Urinary bladder (tissue), 4 donors: ENCODE results near the gene TAOK1. TPM values are rescaled to one million over a fixed set of nuclear protein-coding genes. Genes with fewer than 3 reads are reported as not detected.

Experiments used
- DNase-seq: peaks from one replicate; pipeline ENCODE4 v3.0.0-alpha.2; 2015; ENCODE audit errors: extremely low spot score
- H3K27ac ChIP-seq: one replicate; pipeline ENCODE4 v1.5.1; 2013; ENCODE audit warnings: low read depth, mild to moderate bottlenecking, moderate library complexity
- H3K36me3 ChIP-seq: one replicate; pipeline ENCODE4 v1.6.1; 2013; ENCODE audit warnings: mild to moderate bottlenecking, moderate library complexity; ENCODE audit not compliant: insufficient read depth
- H3K4me1 ChIP-seq: one replicate; pipeline ENCODE4 v1.6.1; 2013; ENCODE audit warnings: mild to moderate bottlenecking, moderate library complexity; ENCODE audit not compliant: insufficient read depth
- H3K4me3 ChIP-seq: one replicate; pipeline ENCODE4 v1.5.1; 2013; ENCODE audit warnings: low read depth, low read length
- WGBS: extraction: QIAGEN DNeasy Blood & Tissue Kit; methylation state at CpG from one replicate; pipeline ENCODE4 v1.1.7; 2013; 5-methylcytosine and 5-hydroxymethylcytosine counted together
- polyA plus RNA-seq: library from polyadenylated mRNA; stranded (reverse); fragments of 200-250 nt; gene quantifications from one replicate; pipeline ENCODE4 v1.2.3, GENCODE V29; 2013
- total RNA-seq: library from RNA; depleted of rRNA; stranded (reverse); fragments of >200 nt; gene quantifications from one replicate; pipeline ENCODE4 v1.2.3, GENCODE V29; 2014
- donor health status: healthy with polysubstance abuse.
- donor health status: healthy.

Gene TAOK1
- total and polyA plus RNA-seq, 2 donors = 16.8 to 96.9 TPM

DNA sequence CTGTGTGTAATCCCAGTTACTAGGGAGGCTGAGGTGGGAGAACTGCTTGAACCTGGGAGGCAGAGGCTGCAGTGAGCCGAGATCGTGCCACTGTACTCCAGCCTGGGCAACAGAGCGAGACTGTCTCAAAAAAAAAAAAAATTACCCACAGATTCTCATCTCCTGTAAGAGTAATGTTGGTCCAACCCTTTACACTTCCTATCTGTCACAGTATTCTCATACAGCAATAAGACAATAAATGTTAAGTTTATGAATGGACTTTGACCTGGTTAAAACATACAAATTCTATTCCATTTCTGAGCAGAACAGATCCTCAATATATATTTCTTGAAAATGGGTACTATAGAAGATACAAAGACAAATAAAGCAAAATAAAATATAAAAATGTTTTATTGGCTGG is 30.4 kb upstream of the TAOK1 start:
- 92% methylated on average over 3 of the region's 3 CpGs for WGBS
- no peak for DNase-seq

DNA sequence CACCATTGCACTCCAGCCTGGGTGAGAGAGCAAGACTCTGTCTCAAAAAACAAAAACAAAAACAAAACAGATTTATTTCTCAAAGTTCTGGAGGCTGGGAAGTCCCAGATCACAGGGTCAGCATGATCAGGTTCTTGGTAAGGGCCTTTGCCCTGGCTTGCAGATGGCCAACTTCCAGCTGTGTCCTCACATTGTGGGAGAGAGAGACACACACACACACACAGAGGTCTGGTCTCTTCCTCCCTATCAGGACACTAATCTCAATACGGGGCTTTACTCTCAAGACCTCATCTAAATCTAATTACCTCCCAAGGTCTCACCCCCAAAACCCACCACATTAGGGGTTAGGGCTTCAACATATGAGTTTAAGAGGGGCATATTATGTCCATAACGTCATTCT is 26.4 kb upstream of the TAOK1 start:
- Histone ChIP-seq H3K4me3 (no peak overlapping the region), H3K4me1 (no peaks in the 10 kb centered on the region), H3K27ac (no peak overlapping the region), H3K36me3 (no peaks in the 10 kb centered on the region)
- WGBS = 81% methylated on average over 2 of the region's 2 CpGs
- no peak for DNase-seq

More for the DNA sequence above, 30.4 kb upstream of the TAOK1 start:
- no peak overlapping the region for H3K27ac ChIP-seq
- H3K4me1 ChIP-seq = no peaks in the 10 kb centered on the region
- no peaks in the 10 kb centered on the region for H3K36me3 ChIP-seq
- H3K4me3 ChIP-seq = no peak overlapping the region

DNA sequence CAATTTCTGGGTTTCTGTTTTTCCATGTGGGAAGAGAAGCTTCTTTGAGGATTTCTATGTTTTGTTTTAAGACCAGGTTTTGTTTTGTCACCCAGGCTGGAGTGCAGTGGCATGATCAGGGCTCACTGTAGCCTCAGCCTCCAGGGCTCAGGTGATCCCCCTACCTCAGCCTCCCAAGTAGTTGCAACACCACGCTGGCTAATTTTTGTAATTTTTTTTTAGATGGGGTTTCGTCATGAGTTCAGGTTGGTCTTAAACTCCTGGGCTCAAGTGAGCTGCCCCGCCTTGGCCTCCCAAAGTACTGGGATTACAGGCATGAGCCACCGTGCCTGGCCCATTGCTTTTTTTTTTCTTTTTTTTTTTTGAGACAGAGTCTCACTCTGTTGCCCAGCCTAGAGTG is 25.5 kb upstream of the TAOK1 start:
- Histone ChIP-seq H3K27ac (no peak overlapping the region), H3K4me1 (no peaks in the 10 kb centered on the region), H3K36me3 (no peaks in the 10 kb centered on the region), H3K4me3 (no peak overlapping the region)
- DNase-seq = no peak
- WGBS = 90% methylated on average over 4 of the region's 4 CpGs

DNA sequence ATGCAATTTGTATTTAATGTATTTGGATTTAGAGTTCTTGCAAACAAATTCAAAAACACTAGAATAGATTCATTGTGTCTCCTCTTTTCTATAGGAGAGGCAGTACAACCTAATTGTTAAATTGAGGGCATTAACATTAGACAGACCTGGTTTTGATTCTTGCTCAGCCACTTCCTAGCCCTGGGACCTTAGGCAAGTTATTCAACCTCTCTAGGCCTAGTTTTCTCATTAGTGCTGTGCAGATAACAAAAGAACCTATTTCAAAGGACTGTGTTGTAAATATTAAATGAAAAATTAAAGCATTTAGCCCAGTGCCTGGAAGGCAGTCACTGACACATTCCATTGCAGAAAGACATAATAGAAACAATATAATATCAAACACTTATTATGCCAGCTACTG is 22.0 kb upstream of the TAOK1 start:
- Histone ChIP-seq H3K36me3 (no peaks in the 10 kb centered on the region), H3K4me1 (no peaks in the 10 kb centered on the region), H3K4me3 (no peak overlapping the region), H3K27ac (no peak overlapping the region)
- no peak for DNase-seq

DNA sequence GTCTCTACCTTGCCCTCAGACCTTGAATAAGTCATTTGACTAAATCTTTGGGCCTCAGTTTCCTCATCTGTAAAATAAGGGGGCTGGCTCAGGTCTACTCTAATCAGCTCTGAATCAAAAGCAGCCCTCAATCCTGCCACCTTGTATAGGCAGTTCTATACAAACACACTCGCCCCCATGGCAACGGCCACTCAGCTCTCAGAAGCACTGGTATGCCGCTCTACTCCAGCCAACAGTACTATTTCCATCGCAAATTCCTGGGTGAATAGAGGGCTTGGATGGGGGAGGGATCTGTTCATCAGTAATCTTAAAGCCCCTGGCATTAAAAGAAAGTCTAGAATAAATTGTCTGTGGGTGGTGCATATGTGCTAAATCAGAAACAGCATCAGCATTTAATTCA is 21.2 kb upstream of the TAOK1 start:
- 43% methylated on average over 4 of the region's 4 CpGs for WGBS

DNA sequence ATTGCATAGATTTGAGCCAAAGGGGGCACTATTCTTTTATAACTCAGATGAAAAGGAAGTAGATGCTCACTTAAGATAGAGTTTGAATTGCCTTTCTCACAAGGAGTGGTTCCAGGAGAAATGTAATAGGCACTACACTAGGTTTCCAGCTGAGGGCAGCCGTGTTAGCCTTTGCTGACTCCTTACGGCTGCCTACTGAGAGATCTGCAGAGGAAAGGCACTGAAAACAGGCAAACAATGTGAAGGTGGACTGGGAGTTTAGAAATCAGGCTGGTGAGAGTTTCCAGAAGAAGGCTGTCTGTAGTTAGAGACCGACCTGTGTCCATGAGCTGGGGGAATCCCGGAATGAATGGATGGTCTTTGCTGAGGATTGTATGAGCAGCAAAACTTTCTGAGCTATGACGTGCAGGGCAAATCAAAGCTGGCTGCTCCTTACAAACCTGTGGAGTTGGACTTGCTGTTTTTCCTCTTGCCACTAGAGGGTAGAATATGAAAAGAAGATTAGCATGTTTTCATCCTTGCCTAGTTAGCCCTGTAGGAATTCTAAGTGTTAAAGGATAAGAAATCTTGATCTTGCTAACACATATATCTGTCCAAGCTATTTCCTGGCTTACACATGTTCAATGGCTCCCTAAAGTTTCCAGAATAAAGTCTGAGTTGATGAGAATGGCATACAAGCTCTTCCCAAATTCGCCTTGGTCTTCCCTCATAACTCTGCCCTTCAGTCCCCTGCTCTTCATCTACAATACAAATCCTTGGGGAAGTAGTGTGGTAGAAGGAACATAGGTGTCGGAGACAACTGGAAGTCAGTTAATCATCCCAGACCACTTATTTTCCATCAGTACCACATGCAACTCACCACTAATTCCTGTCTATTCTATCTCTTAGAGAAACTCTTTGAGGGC is 20.1 kb upstream of the TAOK1 start:
- Histone ChIP-seq H3K27ac (no peak overlapping the region), H3K4me3 (no peak overlapping the region)
- peak; percentile 76 for DNase-seq

More for the DNA sequence above, 21.2 kb upstream of the TAOK1 start:
- Histone ChIP-seq H3K4me1 (no peaks in the 10 kb centered on the region), H3K36me3 (no peaks in the 10 kb centered on the region), H3K27ac (no peak overlapping the region), H3K4me3 (no peak overlapping the region)
- DNase-seq = no peak

DNA sequence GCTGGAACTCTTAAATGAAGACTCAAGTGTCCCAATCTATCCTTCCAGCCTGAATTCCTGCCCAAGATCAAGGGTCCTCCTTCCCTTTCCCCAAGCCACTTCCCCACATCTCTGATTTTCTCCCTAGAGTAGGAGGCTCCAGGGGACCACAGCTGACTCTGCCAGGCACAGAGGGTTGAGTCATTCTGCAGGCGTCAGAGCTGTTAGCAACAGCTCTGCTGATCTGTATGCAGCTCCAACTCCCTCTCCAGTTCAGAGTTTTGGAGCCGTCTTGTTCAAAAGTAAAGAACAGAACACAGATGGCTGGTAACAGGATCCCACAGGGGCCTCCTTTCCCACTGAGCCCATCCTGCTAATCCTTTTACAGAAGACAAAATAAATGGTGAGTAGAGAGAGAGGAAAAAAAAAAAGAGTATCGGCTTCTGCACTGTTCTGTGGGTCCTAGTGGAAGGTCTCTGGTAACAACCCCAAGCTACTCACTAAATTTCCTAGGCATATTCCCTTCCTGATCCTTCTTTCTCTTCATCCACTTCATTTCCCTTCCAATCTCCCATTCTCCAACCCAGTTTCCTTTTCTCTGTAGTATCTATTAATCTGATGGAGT is 13.4 kb upstream of the TAOK1 start:
- Histone ChIP-seq H3K27ac (no peak overlapping the region), H3K4me1 (no peaks in the 10 kb centered on the region), H3K4me3 (no peak overlapping the region), H3K36me3 (no peaks in the 10 kb centered on the region)
- DNase-seq = no peak
- WGBS = 37% methylated on average over 3 of the region's 3 CpGs

More for the DNA sequence above, 20.1 kb upstream of the TAOK1 start:
- H3K4me1 ChIP-seq = no peaks in the 10 kb centered on the region
- 19% methylated on average over 7 of the region's 7 CpGs for WGBS
- H3K36me3 ChIP-seq = no peaks in the 10 kb centered on the region

DNA sequence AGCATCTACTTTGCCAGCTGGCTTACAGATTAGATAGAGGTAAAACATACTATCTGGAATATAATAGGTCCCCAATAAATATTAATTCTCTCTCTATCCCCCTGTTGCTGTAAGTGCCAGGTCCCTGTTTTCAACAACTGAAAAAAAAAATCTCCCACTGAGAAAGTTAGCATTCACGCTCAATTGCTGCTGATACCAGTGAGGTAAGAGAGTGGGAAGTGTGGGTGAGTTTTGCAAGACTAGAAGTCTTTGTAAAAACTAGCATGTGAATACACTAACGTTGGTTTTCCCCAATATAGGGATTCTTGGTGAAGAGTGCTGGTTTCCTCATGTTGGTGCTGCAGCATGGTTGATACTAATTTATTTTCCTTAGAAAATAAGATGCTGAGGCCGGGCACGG is 11.7 kb upstream of the TAOK1 start:
- Histone ChIP-seq H3K27ac (no peak overlapping the region), H3K4me3 (no peak overlapping the region), H3K4me1 (no peaks in the 10 kb centered on the region), H3K36me3 (no peaks in the 10 kb centered on the region)
- DNase-seq = no peak
- 83% methylated on average over 4 of the region's 4 CpGs for WGBS

DNA sequence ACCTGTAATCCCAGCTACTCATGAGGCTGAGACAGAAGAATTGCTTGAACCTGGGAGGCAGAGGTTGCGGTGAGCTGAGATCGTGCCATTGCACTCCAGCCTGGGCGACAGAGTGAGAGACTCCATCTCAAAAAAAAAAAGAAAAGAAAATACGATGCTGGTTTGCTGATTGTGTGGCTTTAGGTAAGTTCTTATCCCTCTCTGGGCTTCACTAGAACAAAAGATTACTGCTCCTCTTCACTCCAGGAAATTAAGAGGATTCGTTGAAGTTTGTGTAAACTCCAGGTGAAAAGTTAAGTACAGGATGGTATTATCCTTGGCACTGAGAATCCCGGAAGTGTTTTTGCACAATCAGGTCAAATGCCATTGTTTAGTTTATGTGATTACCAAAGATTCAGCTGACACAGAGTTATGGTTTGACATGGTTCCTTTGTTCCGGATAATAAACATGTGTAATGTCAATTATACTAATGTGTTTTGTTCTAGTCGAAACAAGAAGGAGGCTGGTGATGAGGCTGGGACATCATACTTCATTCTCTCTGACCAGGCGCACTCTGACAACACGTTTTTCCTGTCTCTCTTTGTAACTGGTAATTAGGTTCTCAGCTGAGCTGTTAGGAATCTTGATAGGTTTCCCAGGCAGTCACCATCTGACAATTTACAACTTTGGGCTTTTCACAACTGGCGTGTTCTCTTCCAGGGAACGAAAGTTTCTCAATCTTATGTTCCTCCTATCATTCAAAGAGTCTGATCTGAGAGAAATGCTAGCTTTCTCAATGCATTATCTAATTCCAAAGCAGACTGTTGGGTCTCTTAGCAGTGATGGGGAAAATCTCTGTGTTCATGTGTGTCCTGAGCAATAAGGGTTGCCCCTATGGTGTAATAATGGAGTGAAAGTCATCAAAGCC is 10.8 kb upstream of the TAOK1 start:
- H3K4me1 ChIP-seq = no peaks in the 10 kb centered on the region
- no peak for DNase-seq
- H3K36me3 ChIP-seq = no peaks in the 10 kb centered on the region
- H3K4me3 ChIP-seq = no peak overlapping the region
- 61% methylated on average over 12 of the region's 12 CpGs for WGBS
- no peak overlapping the region for H3K27ac ChIP-seq

DNA sequence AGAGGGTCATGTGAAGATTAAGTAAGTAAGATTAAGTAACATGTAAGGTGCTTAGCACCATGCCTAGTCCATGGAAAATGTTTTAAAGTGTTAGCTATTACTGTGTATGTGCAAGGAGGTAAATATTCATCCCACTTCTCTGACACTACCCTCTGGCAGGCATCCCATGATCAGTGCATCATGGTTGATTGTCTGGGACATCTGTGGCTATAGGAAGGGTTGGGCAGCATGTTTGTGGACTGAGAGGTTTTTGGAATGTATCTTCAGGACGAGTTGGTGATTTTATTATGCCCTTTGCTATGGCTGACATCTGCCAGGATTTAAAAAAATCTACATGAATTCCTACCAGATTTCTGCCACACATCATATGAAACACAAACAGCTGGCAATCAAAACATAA is 6.5 kb upstream of the TAOK1 start:
- no peaks in the 10 kb centered on the region for H3K36me3 ChIP-seq
- no peaks in the 10 kb centered on the region for H3K4me1 ChIP-seq
- WGBS = 48% methylated on average over 1 of the region's 1 CpG
- no peak overlapping the region for H3K4me3 ChIP-seq
- DNase-seq = no peak
- H3K27ac ChIP-seq = no peak overlapping the region

DNA sequence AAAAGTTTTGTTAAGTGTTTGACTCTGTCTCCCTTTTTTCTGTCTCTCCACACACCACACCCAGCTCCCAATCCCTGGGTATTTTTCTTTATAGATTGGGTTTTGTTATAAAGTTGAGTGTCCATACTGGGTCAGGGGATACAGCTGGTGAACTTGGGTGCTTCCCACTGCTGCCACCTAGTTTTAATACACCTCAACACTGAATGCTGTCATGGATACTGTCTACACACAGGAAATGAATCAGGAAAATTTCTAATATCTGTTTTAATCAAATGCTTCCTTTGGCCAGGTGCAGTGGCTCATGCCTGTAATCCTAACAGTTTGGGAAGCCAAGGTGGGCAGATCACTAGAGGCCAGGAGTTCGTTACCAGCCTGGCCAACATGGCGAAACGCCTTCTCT is 5.3 kb upstream of the TAOK1 start:
- WGBS = 93% methylated on average over 3 of the region's 3 CpGs
- Histone ChIP-seq H3K4me3 (no peak overlapping the region), H3K27ac (no peak overlapping the region), H3K4me1 (no peaks in the 10 kb centered on the region), H3K36me3 (no peaks in the 10 kb centered on the region)
- DNase-seq = no peak

DNA sequence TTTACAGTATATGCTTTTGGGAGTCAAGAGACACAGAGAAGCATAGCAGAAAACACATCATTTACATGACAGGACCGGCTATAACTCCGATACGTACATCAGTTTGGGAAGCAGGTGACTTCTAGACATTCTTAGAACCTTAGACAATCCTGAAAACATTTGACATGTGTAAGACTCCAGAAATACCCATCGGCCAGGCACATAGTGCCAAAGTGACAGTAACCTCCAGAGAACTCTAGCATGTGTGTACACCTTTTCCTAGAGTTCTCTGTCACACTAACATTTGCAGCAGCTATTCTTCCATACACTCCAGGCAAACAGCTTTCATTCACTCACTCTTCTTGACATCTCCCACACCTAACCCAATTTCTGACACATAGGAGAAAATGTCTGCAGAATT is 3.4 kb upstream of the TAOK1 start:
- H3K4me1 ChIP-seq = no peaks in the 10 kb centered on the region
- DNase-seq = no peak
- 91% methylated on average over 4 of the region's 4 CpGs for WGBS
- H3K27ac ChIP-seq = no peak overlapping the region
- H3K36me3 ChIP-seq = no peaks in the 10 kb centered on the region
- no peak overlapping the region for H3K4me3 ChIP-seq

DNA sequence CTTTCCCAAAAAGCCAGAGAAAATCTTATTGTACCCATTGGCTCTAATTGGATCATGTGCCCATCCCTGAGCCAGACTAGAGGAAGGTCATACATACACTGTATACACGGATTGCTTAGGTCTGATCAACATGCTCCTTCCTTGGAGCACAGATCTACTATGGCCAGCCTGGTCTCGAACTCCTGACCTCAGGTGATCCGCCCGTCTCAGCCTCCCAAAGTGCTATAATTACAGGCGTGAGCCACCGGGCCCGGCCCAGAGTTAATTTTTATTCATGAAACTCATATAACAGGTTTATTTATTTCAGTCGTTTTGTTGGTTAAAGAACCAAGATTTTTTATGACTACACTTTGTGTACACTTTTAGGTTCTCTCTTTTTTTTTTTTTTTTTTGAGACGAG is 1.2 kb upstream of the TAOK1 start:
- no peak overlapping the region for H3K27ac ChIP-seq
- no peak overlapping the region for H3K4me3 ChIP-seq
- H3K36me3 ChIP-seq = no peaks in the 10 kb centered on the region
- 88% methylated on average over 9 of the region's 9 CpGs for WGBS
- no peak for DNase-seq
- H3K4me1 ChIP-seq = no peaks in the 10 kb centered on the region
